ENCODE results near the gene MYO18A. TPM values are rescaled to one million over a fixed set of nuclear protein-coding genes. Genes with fewer than 3 reads are reported as not detected.
"Not testable (repeated sequence)": the region's sequence is repeated elsewhere in the genome, so short reads cannot be mapped to it uniquely, and the experiment has no call there.

The MYO18A gene
- total RNA-seq, 1 experiment from 2014 or later: 21.4 TPM

- DNase-seq (ENCODE audit: low read depth): no peak
Measured at GRCh38 chr17:29103341-29103740, 76.9 kb downstream of the MYO18A start.

- peak; percentile 90 for DNase-seq (ENCODE audit: low read depth)
Measured at GRCh38 chr17:29102741-29103181, 77.4 kb downstream of the MYO18A start.

- peak; percentile 28 for DNase-seq (ENCODE audit: low read depth)
Measured at GRCh38 chr17:29102046-29102445, 78.2 kb downstream of the MYO18A start.

GRCh38 chr17:29100296-29100695 lies 79.9 kb downstream of the MYO18A start:
- no peak for DNase-seq (ENCODE audit: low read depth)

- DNase-seq (ENCODE audit: low read depth): no peak
Measured at GRCh38 chr17:29099527-29099926, 80.7 kb downstream of the MYO18A start.

GRCh38 chr17:29096094-29096493 lies 84.1 kb downstream of the MYO18A start:
- DNase-seq (ENCODE audit: low read depth): no peak

GRCh38 chr17:29095439-29095838 lies 84.8 kb downstream of the MYO18A start:
- no peak for DNase-seq (ENCODE audit: low read depth)

GRCh38 chr17:29094101-29094708 lies 86.0 kb downstream of the MYO18A start:
- no peak for DNase-seq (ENCODE audit: low read depth)

- DNase-seq (ENCODE audit: low read depth): no peak
Measured at GRCh38 chr17:29093090-29093871, 86.9 kb downstream of the MYO18A start.

GRCh38 chr17:29091606-29092289 lies 88.5 kb downstream of the MYO18A start:
- no peak for DNase-seq (ENCODE audit: low read depth)

GRCh38 chr17:29090750-29091605 lies 89.2 kb downstream of the MYO18A start:
- no peak for DNase-seq (ENCODE audit: low read depth)

GRCh38 chr17:29090108-29090507 lies 90.1 kb downstream of the MYO18A start:
- no peak for DNase-seq (ENCODE audit: low read depth)

GRCh38 chr17:29089601-29090044 lies 90.6 kb downstream of the MYO18A start:
- DNase-seq (ENCODE audit: low read depth): no peak

- DNase-seq (ENCODE audit: low read depth): not testable (repeated sequence)
Measured at GRCh38 chr17:29088782-29089181, 91.4 kb downstream of the MYO18A start.

- no peak for DNase-seq (ENCODE audit: low read depth)
Measured at GRCh38 chr17:29086628-29087332, 93.4 kb downstream of the MYO18A start.

- no peak for DNase-seq (ENCODE audit: low read depth)
Measured at GRCh38 chr17:29085223-29085622, 95.0 kb downstream of the MYO18A start.

- DNase-seq (ENCODE audit: low read depth): no peak
Measured at GRCh38 chr17:29084541-29085146, 95.6 kb downstream of the MYO18A start.

GRCh38 chr17:29080965-29081364 lies 99.2 kb downstream of the MYO18A start:
- DNase-seq (ENCODE audit: low read depth): no peak

GRCh38 chr17:29080323-29080722 lies 99.9 kb downstream of the MYO18A start:
- DNase-seq (ENCODE audit: low read depth): no peak

- no peak for DNase-seq (ENCODE audit: low read depth)
Measured at GRCh38 chr17:29079887-29080286, 100.3 kb downstream of the MYO18A start.

GRCh38 chr17:29079433-29079832 lies 100.8 kb downstream of the MYO18A start:
- no peak for DNase-seq (ENCODE audit: low read depth)

Data from RPMI7951 (cell line).